WTC11 (cell line): ENCODE results near the gene AUH. TPM values are rescaled to one million over a fixed set of nuclear protein-coding genes. Genes with fewer than 3 reads are reported as not detected.

ENCODE experiments used
- ATAC-seq: fragments of 200-7000 bp; cut with Tn5 transposase; 2 replicates; pipeline ENCODE4 v1.10.0; 2021; ENCODE audit warnings: mild to moderate bottlenecking, moderate library complexity
- CTCF ChIA-PET: fragments of 300-600 bp; sonication (Branson Sonifier 250); formaldehyde crosslinking; loops from one replicate; lab custom pipeline; 2021; ENCODE audit warnings: antibody characterized with exemption; lab: Charles Lee
- POLR2A ChIA-PET: fragments of 350-600 bp; sonication (Branson Sonifier 250); formaldehyde crosslinking; loops from one replicate; lab custom pipeline; 2021; ENCODE audit warnings: antibody characterized with exemption; lab: Charles Lee
- DNase-seq: peaks from one replicate; pipeline ENCODE4 v3.0.0; 2021; ENCODE audit warnings: low spot score
- H3K27ac Mint-ChIP-seq: 2 replicates; pipeline ENCODE4 v1.8.0; 2021; ENCODE audit warnings: mixed read lengths
- H3K27me3 Mint-ChIP-seq: 2 replicates; pipeline ENCODE4 v1.8.0; 2021; ENCODE audit warnings: low read depth, mild to moderate bottlenecking, moderate library complexity, mixed read lengths
- H3K36me3 Mint-ChIP-seq: 2 replicates; pipeline ENCODE4 v1.8.0; 2021; ENCODE audit warnings: mixed read lengths
- H3K4me1 Mint-ChIP-seq: 2 replicates; pipeline ENCODE4 v1.8.0; 2022; ENCODE audit warnings: mixed read lengths
- H3K4me3 Mint-ChIP-seq: 2 replicates; pipeline ENCODE4 v1.8.0; 2021; ENCODE audit warnings: mild to moderate bottlenecking, moderate library complexity, mixed read lengths
- H3K9me3 Mint-ChIP-seq: 2 replicates; pipeline ENCODE4 v1.8.0; 2021; ENCODE audit warnings: mixed read lengths
- CBFB ChIP-seq: sonication (generic); formaldehyde crosslinking; IDR thresholded peaks from 2 replicates; pipeline ENCODE4 v1.8.1; 2022; ENCODE audit warnings: mild to moderate bottlenecking, low read depth, missing genetic modification reagents
- CTCF ChIP-seq: fragments of 200-600 bp; IDR thresholded peaks from 2 replicates; pipeline ENCODE4 v1.8.0; 2022; ENCODE audit warnings: antibody characterized with exemption
- E2F1 ChIP-seq: sonication (generic); formaldehyde crosslinking; IDR thresholded peaks from 2 replicates; pipeline ENCODE4 v1.8.0; 2022; ENCODE audit warnings: mild to moderate bottlenecking, missing genetic modification reagents
- MAX ChIP-seq: sonication (generic); formaldehyde crosslinking; IDR thresholded peaks from 2 replicates; pipeline ENCODE4 v1.8.0; 2022; ENCODE audit warnings: mild to moderate bottlenecking, missing genetic modification reagents
- MYBL2 ChIP-seq: sonication (generic); formaldehyde crosslinking; IDR thresholded peaks from 2 replicates; pipeline ENCODE4 v1.8.1; 2023; ENCODE audit warnings: mild to moderate bottlenecking, moderate library complexity, missing genetic modification reagents
- OVOL2 ChIP-seq: fragments of 250-450 bp; sonication (Bioruptor Pico); IDR thresholded peaks from 2 replicates; pipeline ENCODE4 v1.9.0; 2021; ENCODE audit warnings: mild to moderate bottlenecking, borderline replicate concordance
- PRDM15 ChIP-seq: sonication (generic); formaldehyde crosslinking; IDR thresholded peaks from 2 replicates; pipeline ENCODE4 v1.8.0; 2022; ENCODE audit warnings: missing genetic modification reagents
- RORB ChIP-seq: fragments of 250-450 bp; sonication (Bioruptor Pico); IDR thresholded peaks from 2 replicates; pipeline ENCODE4 v1.9.0; 2021; ENCODE audit warnings: mild to moderate bottlenecking
- STAT6 ChIP-seq: sonication (generic); formaldehyde crosslinking; conservative IDR thresholded peaks from 2 replicates; pipeline ENCODE4 v1.8.1; 2023; ENCODE audit warnings: mild to moderate bottlenecking, low read depth, missing genetic modification reagents, moderate library complexity
- TCF7 ChIP-seq: sonication (generic); formaldehyde crosslinking; IDR thresholded peaks from 2 replicates; pipeline ENCODE4 v1.8.0; 2022; ENCODE audit warnings: mild to moderate bottlenecking, low read depth, missing genetic modification reagents, moderate library complexity
- ZBTB43 ChIP-seq: sonication (generic); formaldehyde crosslinking; IDR thresholded peaks from 2 replicates; pipeline ENCODE4 v1.8.1; 2023; ENCODE audit warnings: mild to moderate bottlenecking, missing genetic modification reagents
- ZNF263 ChIP-seq: sonication (generic); formaldehyde crosslinking; IDR thresholded peaks from 2 replicates; pipeline ENCODE4 v1.8.1; 2022; ENCODE audit warnings: low read depth, mild to moderate bottlenecking, moderate library complexity, missing genetic modification reagents
- ZNF396 ChIP-seq: fragments of 250-450 bp; sonication (Bioruptor Pico); IDR thresholded peaks from 2 replicates; pipeline ENCODE4 v1.8.0; 2021; ENCODE audit warnings: mild to moderate bottlenecking, moderate library complexity, borderline replicate concordance
- total RNA-seq: library from RNA; stranded (reverse); gene quantifications from 3 replicates; pipeline ENCODE4 v1.2.3, GENCODE V29; 2021

AUH gene
- total RNA-seq, 1 experiment from 2014 or later: 30.4 TPM

- ATAC-seq: no peak
- CTCF ChIA-PET: no interaction called here
These were observed 55.5 kb downstream of the AUH start for GRCh38 chr9:91306296-91306630.

More at GRCh38 chr9:91306296-91306630, 55.5 kb downstream of the AUH start:
- H3K4me1 Mint-ChIP-seq: peaks cover 7% of the 10 kb centered on the region
- H3K27me3 Mint-ChIP-seq: no peaks in the 10 kb centered on the region
- no peak overlapping the region for H3K27ac Mint-ChIP-seq
- 0 out of 2 replicates have a peak, but pooled peaks cover 4% of the 10 kb centered on the region for H3K9me3 Mint-ChIP-seq
- POLR2A ChIA-PET: no interaction called here
- H3K4me3 Mint-ChIP-seq: no peak overlapping the region
- DNase-seq: no peak
- TF ChIP-seq ZNF263 (CRISPR knock-in tag): no peak
- no peak for TF ChIP-seq CTCF
- TF ChIP-seq MYBL2 (CRISPR knock-in tag): no peak
- TF ChIP-seq CBFB (CRISPR knock-in tag): no peak
- no peak for TF ChIP-seq TCF7
- TF ChIP-seq MAX (CRISPR knock-in tag): no peak
- no peak for TF ChIP-seq STAT6 (CRISPR knock-in tag)
- TF ChIP-seq OVOL2 (CRISPR knock-in tag): no peak
- TF ChIP-seq RORB (CRISPR knock-in tag): no peak
- no peak for TF ChIP-seq ZNF396
- no peak for TF ChIP-seq ZBTB43 (CRISPR knock-in tag)
- no peak for TF ChIP-seq PRDM15 (CRISPR knock-in tag)
- no peak for TF ChIP-seq E2F1
- H3K36me3 Mint-ChIP-seq: peaks cover 11% of the 10 kb centered on the region; the same call in 1 of the 2 replicates
